HCT116 (cell line): ENCODE measurements around the gene STARD3NL. TPM values are rescaled to one million over a fixed set of nuclear protein-coding genes. Genes with fewer than 3 reads are reported as not detected.

Source experiments
- ATAC-seq: fragments of 200-7000 bp; cut with Tn5 transposase; 2 replicates; pipeline ENCODE4 v1.9.1; 2020; ENCODE audit warnings: mild to moderate bottlenecking, moderate library complexity
- BruUV-seq: library from RNA; stranded (reverse); fragments of 400-500 nt; replicated peaks from 2 replicates; lab custom pipeline; 2021; lab: Mats Ljungman, UMichigan
- CTCF ChIA-PET: fragments of 300-600 bp; sonication (Branson Sonifier 250); formaldehyde crosslinking; loops from one replicate; lab custom pipeline; 2021; ENCODE audit warnings: antibody characterized with exemption; lab: Charles Lee
- POLR2A ChIA-PET: fragments of 300-600, 350-600 bp; sonication (Branson Sonifier 250); formaldehyde crosslinking; loops from one replicate; lab custom pipeline; 2021; ENCODE audit warnings: antibody characterized with exemption; lab: Charles Lee
- RAD21 ChIA-PET, 2 experiments: fragments of 300-600 bp; sonication (Branson Sonifier 250); formaldehyde crosslinking; loops; one replicate each; lab custom pipeline; 2023; ENCODE audit warnings: low total read pairs in 2 of 2; ENCODE audit not compliant: uncharacterized antibody in 2 of 2, unreplicated experiment in 2 of 2, low non-redundant PET in 1 of 2; lab: Charles Lee
- DNase-seq: peaks from one replicate; pipeline ENCODE4 v3.0.0-alpha.2; 2010; ENCODE audit warnings: low read depth, low spot score
- H2AFZ ChIP-seq: fragments of 200-600 bp; shearing (Covaris generic), sonication (generic); 2 replicates; pipeline ENCODE4 v1.6.1; 2017; ENCODE audit warnings: low read depth, mixed run types, mixed read lengths, antibody characterized with exemption, low read length; ENCODE audit not compliant: poor library complexity, severe bottlenecking
- H3K27ac ChIP-seq: 2 replicates; pipeline ENCODE4 v1.5.1; 2012; ENCODE audit warnings: low read depth, low read length
- H3K27me3 ChIP-seq: fragments of 200-600 bp; sonication (generic); 2 replicates; pipeline ENCODE4 v1.6.1; 2016; ENCODE audit warnings: mixed run types, low read length, mixed read lengths; ENCODE audit not compliant: insufficient read depth
- H3K36me3 ChIP-seq, 2 experiments: fragments of 200-500 bp in 1 of 2; fragments of 200-600 bp in 1 of 2; sonication (Bioruptor generic) in 1 of 2; sonication (generic) in 1 of 2; 2 replicates each; pipeline versions ENCODE4 v1.5.1 to v1.6.1; 2014 to 2016; ENCODE audit warnings: low read length in 2 of 2, inconsistent platforms in 1 of 2, mixed read lengths in 1 of 2, mixed run types in 1 of 2; ENCODE audit not compliant: insufficient read depth in 2 of 2, control insufficient read depth in 1 of 2
- H3K4me1 ChIP-seq, 2 experiments: fragments of 200-600 bp in 1 of 2; sonication (generic) in 1 of 2; 2 replicates each; pipeline versions ENCODE4 v1.5.1 to v1.6.1; 2012 to 2017; ENCODE audit warnings: low read length in 2 of 2, inconsistent platforms in 1 of 2, mild to moderate bottlenecking in 1 of 2, mixed read lengths in 1 of 2, mixed run types in 1 of 2, moderate library complexity in 1 of 2; ENCODE audit not compliant: insufficient read depth in 2 of 2, control insufficient read depth in 1 of 2
- H3K4me2 ChIP-seq: fragments of 200-600 bp; sonication (generic); 2 replicates; pipeline ENCODE4 v1.6.1; 2017; ENCODE audit warnings: mixed run types, low read length, mixed read lengths
- H3K4me3 ChIP-seq, 2 experiments: fragments of 200-600 bp in 1 of 2; sonication (generic) in 1 of 2; replicated peaks in 1 of 2; 2 replicates each; pipeline ENCODE4 v1.5.1; 2011 to 2016; ENCODE audit warnings: low read length in 2 of 2, control low read depth in 1 of 2, low read depth in 1 of 2, mild to moderate bottlenecking in 1 of 2, mixed read lengths in 1 of 2, mixed run types in 1 of 2
- H3K79me2 ChIP-seq: fragments of 200-600 bp; sonication (generic); 2 replicates; pipeline ENCODE4 v1.6.1; 2017; ENCODE audit warnings: mild to moderate bottlenecking, mixed run types, low read length, moderate library complexity, mixed read lengths; ENCODE audit not compliant: insufficient read depth
- H3K9ac ChIP-seq: fragments of 200-600 bp; sonication (generic); 2 replicates; pipeline ENCODE4 v1.6.1; 2016; ENCODE audit warnings: low read length, mixed read lengths
- H3K9me2 ChIP-seq: fragments of 200-600 bp; sonication (generic), shearing (Covaris generic); 2 replicates; pipeline ENCODE4 v1.6.1; 2017; ENCODE audit warnings: mixed run types, mild to moderate bottlenecking, moderate library complexity; ENCODE audit not compliant: insufficient read depth
- H3K9me3 ChIP-seq, 2 experiments: fragments of 200-500 bp in 1 of 2; fragments of 200-600 bp in 1 of 2; sonication (Bioruptor generic) in 1 of 2; sonication (generic) in 1 of 2; 2 replicates each; pipeline ENCODE4 v1.6.1; 2014 to 2017; ENCODE audit warnings: low read length in 2 of 2, mixed read lengths in 2 of 2, inconsistent platforms in 1 of 2, low read depth in 1 of 2, mild to moderate bottlenecking in 1 of 2, mixed run types in 1 of 2, moderate library complexity in 1 of 2; ENCODE audit not compliant: control insufficient read depth in 1 of 2, insufficient read depth in 1 of 2
- H4K20me1 ChIP-seq: fragments of 200-600 bp; sonication (generic), shearing (Covaris generic); 2 replicates; pipeline ENCODE4 v1.6.1; 2017; ENCODE audit warnings: mixed run types, mild to moderate bottlenecking, moderate library complexity; ENCODE audit not compliant: insufficient read depth
- FOSL1 ChIP-seq: IDR thresholded peaks from 2 replicates; pipeline ENCODE4 v1.6.1; 2012; ENCODE audit warnings: low read depth
- POLR2AphosphoS5 ChIP-seq: IDR thresholded peaks from 2 replicates; pipeline ENCODE4 v1.6.1; 2011; ENCODE audit warnings: mild to moderate bottlenecking, low read depth, low read length, moderate library complexity
- ZFX ChIP-seq: fragments of 450-650 bp; IDR thresholded peaks from 2 replicates; pipeline ENCODE4 v1.6.1; 2017
- intact Hi-C: fragments of 100-400 bp; cut with micrococcal nuclease; formaldehyde crosslinking; loops from 2 replicates; pipeline ENCODE4 v1.10.0; 2022
- total RNA-seq: library from RNA; stranded (reverse); gene quantifications from one replicate; pipeline ENCODE4 v1.2.1, GENCODE V29; 2021; ENCODE audit not compliant: unreplicated experiment
- TF ChIP-seq, protein P1 (sequence below): IDR thresholded peaks from 2 replicates; pipeline ENCODE4 v1.6.1; 2012; ENCODE audit warnings: low read depth
- TF ChIP-seq, protein P2 (sequence below): IDR thresholded peaks from 2 replicates; pipeline ENCODE4 v1.6.1; 2012

The STARD3NL gene
- total RNA-seq, 1 experiment from 2014 or later: 32.0 TPM

DNA sequence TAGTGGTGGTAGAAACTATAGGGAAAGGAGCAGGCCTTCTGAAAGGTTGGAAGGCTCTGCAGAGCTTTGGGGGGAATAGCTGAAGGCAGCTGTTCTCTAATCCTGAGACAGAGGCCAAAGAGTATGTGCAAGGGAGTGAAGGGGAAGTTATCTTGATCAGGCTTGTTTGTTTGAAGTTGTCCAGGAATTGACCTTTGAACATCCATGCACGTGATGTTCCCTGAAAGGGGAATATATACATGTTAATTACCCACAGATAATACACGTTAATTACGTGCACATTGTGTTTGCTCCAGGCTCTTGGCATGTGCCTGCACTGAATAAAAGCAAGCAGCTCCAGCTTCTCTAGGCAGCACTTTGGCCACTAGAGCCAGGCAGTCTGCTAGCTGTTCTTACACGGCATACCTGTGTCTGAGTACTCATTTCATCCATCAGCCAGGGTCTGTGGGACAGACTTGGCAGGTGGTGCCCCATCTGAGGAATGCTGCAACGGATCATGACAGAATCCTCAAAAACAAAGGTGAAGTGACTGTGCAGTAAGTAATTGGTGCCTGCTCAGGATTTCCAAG, 18.0 kb upstream of the STARD3NL start:
- H3K36me3 ChIP-seq: no peaks in the 10 kb centered on the region
- no peak overlapping the region for H3K27ac ChIP-seq
- no peaks in the 10 kb centered on the region for H3K9me3 ChIP-seq
- CTCF ChIA-PET: no interaction called here
- no peaks in the 10 kb centered on the region for H3K79me2 ChIP-seq
- intact Hi-C loops: no loop called here
- no peak overlapping the region for H3K4me3 ChIP-seq
- no peak overlapping the region for H2AFZ ChIP-seq
- no peaks in the 10 kb centered on the region for H4K20me1 ChIP-seq
- H3K27me3 ChIP-seq: no peaks in the 10 kb centered on the region
- DNase-seq (no peak), ATAC-seq (no peak)
- TF ChIP-seq POLR2AphosphoS5 (no peak), ZFX (no peak)
- BruUV-seq: no TSS peak
- no peak overlapping the region for H3K9ac ChIP-seq
- no peak overlapping the region for H3K4me2 ChIP-seq
- H3K9me2 ChIP-seq: no peaks in the 10 kb centered on the region
- POLR2A ChIA-PET: no interaction called here
- H3K4me1 ChIP-seq: no peaks in the 10 kb centered on the region
- RAD21 ChIA-PET: no interaction called here

DNA sequence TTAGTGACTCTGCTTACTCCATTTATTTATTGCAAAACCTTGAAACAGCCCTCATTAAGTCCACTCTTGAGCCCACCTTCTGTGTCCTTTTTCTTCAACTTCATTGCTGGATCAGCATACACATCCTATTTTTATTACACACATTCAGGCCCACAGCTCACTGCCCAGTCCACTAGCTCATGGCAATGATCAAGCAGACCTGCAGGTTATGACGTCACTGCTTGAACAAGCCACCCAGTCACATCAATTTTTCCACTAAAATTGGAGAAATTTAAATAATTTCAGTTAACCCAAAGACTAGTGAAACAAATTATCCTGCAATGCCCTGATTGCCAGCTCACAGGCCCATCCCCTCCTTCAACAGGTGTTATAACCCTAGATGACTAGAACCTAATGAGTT, 16.0 kb upstream of the STARD3NL start:
- Histone ChIP-seq H3K4me2 (no peak overlapping the region), H3K9me2 (no peaks in the 10 kb centered on the region), H3K27me3 (no peaks in the 10 kb centered on the region), H4K20me1 (no peaks in the 10 kb centered on the region), H3K4me3 (no peak overlapping the region), H3K27ac (no peak overlapping the region), H3K36me3 (no peaks in the 10 kb centered on the region), H3K9ac (no peak overlapping the region), H3K9me3 (no peaks in the 10 kb centered on the region), H3K4me1 (no peaks in the 10 kb centered on the region), H3K79me2 (no peaks in the 10 kb centered on the region), H2AFZ (no peak overlapping the region)
- DNase-seq: no peak
- RAD21 ChIA-PET: no interaction called here
- TF ChIP-seq FOSL1: no peak
- TF ChIP-seq, protein P1, sequence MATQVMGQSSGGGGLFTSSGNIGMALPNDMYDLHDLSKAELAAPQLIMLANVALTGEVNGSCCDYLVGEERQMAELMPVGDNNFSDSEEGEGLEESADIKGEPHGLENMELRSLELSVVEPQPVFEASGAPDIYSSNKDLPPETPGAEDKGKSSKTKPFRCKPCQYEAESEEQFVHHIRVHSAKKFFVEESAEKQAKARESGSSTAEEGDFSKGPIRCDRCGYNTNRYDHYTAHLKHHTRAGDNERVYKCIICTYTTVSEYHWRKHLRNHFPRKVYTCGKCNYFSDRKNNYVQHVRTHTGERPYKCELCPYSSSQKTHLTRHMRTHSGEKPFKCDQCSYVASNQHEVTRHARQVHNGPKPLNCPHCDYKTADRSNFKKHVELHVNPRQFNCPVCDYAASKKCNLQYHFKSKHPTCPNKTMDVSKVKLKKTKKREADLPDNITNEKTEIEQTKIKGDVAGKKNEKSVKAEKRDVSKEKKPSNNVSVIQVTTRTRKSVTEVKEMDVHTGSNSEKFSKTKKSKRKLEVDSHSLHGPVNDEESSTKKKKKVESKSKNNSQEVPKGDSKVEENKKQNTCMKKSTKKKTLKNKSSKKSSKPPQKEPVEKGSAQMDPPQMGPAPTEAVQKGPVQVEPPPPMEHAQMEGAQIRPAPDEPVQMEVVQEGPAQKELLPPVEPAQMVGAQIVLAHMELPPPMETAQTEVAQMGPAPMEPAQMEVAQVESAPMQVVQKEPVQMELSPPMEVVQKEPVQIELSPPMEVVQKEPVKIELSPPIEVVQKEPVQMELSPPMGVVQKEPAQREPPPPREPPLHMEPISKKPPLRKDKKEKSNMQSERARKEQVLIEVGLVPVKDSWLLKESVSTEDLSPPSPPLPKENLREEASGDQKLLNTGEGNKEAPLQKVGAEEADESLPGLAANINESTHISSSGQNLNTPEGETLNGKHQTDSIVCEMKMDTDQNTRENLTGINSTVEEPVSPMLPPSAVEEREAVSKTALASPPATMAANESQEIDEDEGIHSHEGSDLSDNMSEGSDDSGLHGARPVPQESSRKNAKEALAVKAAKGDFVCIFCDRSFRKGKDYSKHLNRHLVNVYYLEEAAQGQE: no peak
- TF ChIP-seq, protein P2, sequence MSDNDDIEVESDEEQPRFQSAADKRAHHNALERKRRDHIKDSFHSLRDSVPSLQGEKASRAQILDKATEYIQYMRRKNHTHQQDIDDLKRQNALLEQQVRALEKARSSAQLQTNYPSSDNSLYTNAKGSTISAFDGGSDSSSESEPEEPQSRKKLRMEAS: no peak
- CTCF ChIA-PET: no interaction called here
- no TSS peak for BruUV-seq
- POLR2A ChIA-PET: no interaction called here
- intact Hi-C loops: no loop called here
- no peak for ATAC-seq
